ENCODE data around the gene SPTLC3. TPM values are rescaled to one million over a fixed set of nuclear protein-coding genes. Genes with fewer than 3 reads are reported as not detected.

SPTLC3 gene
- polyA plus RNA-seq, 3 donors = 1.8 to 2.3 (median 2.2) TPM

GRCh38 chr20:13060327-13060726 is 51.6 kb downstream of the SPTLC3 start:
- no peak overlapping the region for H3K27ac ChIP-seq (ENCODE audit: low read depth, low read length)

DNA sequence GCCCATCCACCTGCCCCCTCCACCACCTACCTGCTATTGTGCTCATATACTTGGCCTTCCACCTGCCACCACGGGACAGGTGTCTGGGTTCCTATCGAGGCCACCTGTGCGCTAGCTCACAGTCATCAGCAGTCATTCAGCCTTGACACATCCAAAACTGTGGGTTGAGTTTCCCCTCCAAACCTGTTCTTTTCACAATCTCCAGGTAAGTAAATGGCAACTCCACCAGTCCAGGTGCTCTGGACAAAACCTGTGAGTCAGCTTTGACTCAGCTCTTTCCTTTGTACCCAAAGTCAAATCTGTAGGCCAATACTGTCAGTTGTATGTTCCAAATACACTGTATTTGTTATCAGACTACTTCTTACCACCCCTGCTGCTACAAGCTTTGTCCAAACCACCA is 52.6 kb downstream of the SPTLC3 start:
- 45 to 95% (median 91%) methylated on average over 3 of the region's 3 CpGs for WGBS, 3 donors
- H3K27ac ChIP-seq (ENCODE audit: low read depth, low read length) = no peak overlapping the region

DNA sequence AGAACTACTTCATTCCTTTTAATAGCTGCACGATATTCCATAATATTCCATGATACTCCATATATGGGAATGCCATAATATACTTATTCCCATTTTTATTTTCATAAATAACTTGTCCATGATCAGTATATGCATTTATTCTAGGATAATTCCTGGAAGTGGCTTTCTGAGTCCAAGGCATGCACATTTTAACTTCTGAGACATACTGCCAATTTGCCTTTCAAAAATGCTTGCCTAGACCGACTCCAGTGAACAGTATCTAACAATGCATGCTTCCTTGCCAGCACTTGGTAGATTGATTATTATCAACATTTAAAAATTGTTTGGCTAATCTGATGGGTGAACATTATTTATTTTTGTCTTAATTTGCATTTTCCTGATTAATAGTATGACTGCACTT is 54.0 kb downstream of the SPTLC3 start:
- no peak overlapping the region for H3K27ac ChIP-seq (ENCODE audit: low read depth, low read length)
- WGBS, 3 donors = 60 to 61% (median 60%) methylated on average over 2 of the region's 2 CpGs

DNA sequence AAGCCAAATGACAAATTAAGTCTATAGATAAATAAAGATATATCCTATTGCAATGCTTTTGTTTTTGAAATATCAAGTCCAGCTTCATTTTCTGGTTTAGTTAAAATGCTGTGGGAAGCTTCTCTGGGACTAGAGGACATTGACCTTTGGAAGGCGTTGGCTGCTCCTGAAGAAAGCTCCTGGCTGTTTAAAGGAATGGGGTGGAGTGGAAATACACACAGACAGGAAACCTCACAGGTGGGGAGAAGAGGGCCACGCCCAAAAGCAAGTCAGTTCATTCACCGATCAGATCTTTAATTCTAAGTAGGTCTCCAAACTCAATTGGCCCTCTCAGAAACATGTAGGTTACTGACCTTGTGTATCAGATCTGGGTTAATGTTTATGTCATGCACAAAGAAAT is 59.6 kb downstream of the SPTLC3 start:
- no peak overlapping the region for H3K27ac ChIP-seq (ENCODE audit: low read depth, low read length)
- WGBS, 3 donors = 63 to 75% (median 70%) methylated on average over 3 of the region's 3 CpGs

DNA sequence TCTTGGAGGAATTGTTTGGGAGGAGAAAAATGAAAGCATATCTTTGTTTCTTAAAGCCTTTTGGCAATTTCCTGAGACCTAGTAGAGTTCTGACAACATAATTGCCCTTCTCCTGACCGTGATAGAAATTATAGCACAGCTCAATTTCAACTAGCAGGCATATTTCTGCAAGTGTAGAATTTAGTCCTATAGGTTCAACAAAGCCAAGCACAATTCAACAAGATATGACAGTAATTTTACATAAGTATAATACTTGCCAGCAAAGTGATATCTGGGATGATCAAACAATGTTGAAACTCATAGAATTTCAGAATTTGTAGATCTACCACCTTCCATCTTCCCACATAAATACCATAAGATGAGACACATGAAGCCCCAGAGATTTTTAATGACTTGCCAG is 73.1 kb downstream of the SPTLC3 start:
- WGBS, 3 donors = 80 to 93% (median 82%) methylated on average over 1 of the region's 1 CpG
- no peak overlapping the region for H3K27ac ChIP-seq (ENCODE audit: low read depth, low read length)

GRCh38 chr20:13082378-13082777 is 73.6 kb downstream of the SPTLC3 start:
- no peak overlapping the region for H3K27ac ChIP-seq (ENCODE audit: low read depth, low read length)

- 58 to 80% (median 62%) methylated on average over 3 of the region's 3 CpGs for WGBS, 3 donors
- no peak overlapping the region for H3K27ac ChIP-seq (ENCODE audit: low read depth, low read length)
These were observed 76.5 kb downstream of the SPTLC3 start for GRCh38 chr20:13085275-13085674.

DNA sequence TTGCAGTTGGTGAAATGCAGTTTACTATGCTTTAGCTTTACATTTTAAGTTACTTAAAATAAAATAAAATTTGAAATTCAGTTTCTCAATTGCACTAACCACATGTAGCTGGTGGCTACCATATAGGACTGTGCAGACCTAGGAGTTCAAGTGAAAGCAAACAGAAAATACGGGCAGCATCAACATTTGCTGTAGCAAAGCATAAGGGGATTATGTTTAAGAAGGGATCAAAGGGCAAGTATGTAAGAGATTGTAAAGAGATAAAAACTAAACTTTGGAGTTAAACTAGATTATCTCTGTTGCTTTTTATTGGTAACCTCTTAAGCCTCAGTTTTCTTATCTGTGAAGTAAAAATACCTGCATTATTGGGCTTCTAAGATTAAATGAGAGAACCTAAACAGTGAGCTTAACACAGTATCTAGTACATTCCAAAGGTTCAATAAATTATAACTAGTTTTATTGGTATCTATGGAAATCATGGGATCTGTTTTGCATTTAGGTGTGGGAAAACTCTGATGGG is 81.2 kb downstream of the SPTLC3 start:
- WGBS, 3 donors = 33 to 85% (median 70%) methylated on average over 1 of the region's 1 CpG

DNA sequence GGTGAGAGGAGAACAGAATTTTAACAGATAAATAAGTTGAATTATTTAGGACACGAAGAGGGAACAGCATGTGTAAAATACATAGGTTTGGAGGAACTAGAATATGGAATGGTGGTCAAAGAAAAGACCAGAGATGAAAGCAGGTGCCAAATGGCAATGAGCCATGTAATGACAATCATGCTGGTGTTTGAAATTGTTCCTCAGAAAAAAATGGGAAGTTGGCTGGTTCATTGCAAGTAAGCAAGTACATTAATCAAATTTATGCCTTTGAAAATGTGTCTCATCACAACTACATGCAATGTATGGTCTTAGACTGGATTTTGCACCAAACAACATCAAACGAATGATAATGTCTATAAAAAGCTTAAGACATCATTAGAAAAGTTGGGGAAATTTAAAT is 83.3 kb downstream of the SPTLC3 start:
- 61 to 69% (median 61%) methylated on average over 2 of the region's 2 CpGs for WGBS, 3 donors
- no peak overlapping the region for H3K27ac ChIP-seq (ENCODE audit: low read depth, low read length)

More for the DNA sequence above, 81.2 kb downstream of the SPTLC3 start:
- no peak overlapping the region for H3K27ac ChIP-seq (ENCODE audit: low read depth, low read length)

- H3K27ac ChIP-seq (ENCODE audit: low read depth, low read length) = no peak overlapping the region
- 47 to 75% (median 66%) methylated on average over 4 of the region's 4 CpGs for WGBS, 3 donors
These were observed 86.2 kb downstream of the SPTLC3 start for GRCh38 chr20:13094976-13095375.

- 89 to 92% (median 90%) methylated on average over 4 of the region's 4 CpGs for WGBS, 3 donors
- no peak overlapping the region for H3K27ac ChIP-seq (ENCODE audit: low read depth, low read length)
These were observed 90.1 kb downstream of the SPTLC3 start for GRCh38 chr20:13098720-13099355.

- no peak overlapping the region for H3K27ac ChIP-seq (ENCODE audit: low read depth, low read length)
These were observed 90.9 kb downstream of the SPTLC3 start for GRCh38 chr20:13099676-13100075.

- WGBS, 3 donors = 94 to 96% (median 95%) methylated on average over 2 of the region's 2 CpGs
- no peak overlapping the region for H3K27ac ChIP-seq (ENCODE audit: low read depth, low read length)
These were observed 92.5 kb downstream of the SPTLC3 start for GRCh38 chr20:13101276-13101675.

- no peak overlapping the region for H3K27ac ChIP-seq (ENCODE audit: low read depth, low read length)
- WGBS, 3 donors = 59 to 75% (median 62%) methylated on average over 5 of the region's 5 CpGs
These were observed 92.9 kb downstream of the SPTLC3 start for GRCh38 chr20:13101706-13102105.

DNA sequence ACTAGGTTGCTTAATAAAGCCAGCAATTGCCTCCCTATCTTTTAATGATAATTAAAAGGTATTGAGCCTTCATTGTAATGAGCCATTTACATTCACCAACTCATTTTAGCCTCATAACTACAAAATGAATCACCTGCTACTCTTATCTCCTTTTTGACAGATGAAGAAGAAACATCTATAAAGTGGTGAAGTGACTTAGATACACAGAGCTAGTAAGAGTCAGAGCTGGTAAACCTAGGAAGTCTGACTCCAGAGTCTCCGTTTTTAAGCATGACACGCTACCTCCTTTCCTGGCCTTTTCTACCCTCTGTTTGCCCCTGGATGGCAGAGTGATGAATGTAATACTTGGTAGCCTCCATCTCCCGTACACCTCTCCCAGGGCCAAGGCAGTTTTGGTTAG is 93.5 kb downstream of the SPTLC3 start:
- no peak overlapping the region for H3K27ac ChIP-seq (ENCODE audit: low read depth, low read length)
- WGBS, 3 donors = 83 to 91% (median 84%) methylated on average over 3 of the region's 3 CpGs

DNA sequence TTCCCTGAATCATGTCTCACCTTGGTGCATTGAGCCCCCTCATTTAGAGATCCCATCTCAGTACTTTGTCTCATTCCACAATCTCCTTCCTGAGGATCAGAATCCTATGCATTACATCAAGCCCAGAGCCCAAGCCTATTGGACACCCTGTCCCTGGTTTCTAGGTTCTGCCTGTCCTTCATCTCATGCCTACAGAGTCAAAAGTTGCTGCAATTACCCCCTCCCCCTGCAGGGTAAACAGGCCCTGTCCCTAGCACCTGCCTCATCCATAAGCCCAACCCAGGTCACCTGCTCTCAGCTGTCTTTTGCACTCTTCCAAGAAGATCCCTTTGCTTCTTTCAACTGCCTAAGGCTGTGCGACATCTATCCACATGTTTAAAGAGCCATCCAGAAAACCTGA is 93.9 kb downstream of the SPTLC3 start:
- 76 to 92% (median 79%) methylated on average over 1 of the region's 1 CpG for WGBS, 3 donors
- H3K27ac ChIP-seq (ENCODE audit: low read depth, low read length) = no peak overlapping the region

- H3K27ac ChIP-seq (ENCODE audit: low read depth, low read length) = no peak overlapping the region
- 59 to 76% (median 70%) methylated on average over 9 of the region's 9 CpGs for whole genome bisulfite sequencing, 3 donors
These were observed 96.3 kb downstream of the SPTLC3 start for GRCh38 chr20:13105039-13105438.

DNA sequence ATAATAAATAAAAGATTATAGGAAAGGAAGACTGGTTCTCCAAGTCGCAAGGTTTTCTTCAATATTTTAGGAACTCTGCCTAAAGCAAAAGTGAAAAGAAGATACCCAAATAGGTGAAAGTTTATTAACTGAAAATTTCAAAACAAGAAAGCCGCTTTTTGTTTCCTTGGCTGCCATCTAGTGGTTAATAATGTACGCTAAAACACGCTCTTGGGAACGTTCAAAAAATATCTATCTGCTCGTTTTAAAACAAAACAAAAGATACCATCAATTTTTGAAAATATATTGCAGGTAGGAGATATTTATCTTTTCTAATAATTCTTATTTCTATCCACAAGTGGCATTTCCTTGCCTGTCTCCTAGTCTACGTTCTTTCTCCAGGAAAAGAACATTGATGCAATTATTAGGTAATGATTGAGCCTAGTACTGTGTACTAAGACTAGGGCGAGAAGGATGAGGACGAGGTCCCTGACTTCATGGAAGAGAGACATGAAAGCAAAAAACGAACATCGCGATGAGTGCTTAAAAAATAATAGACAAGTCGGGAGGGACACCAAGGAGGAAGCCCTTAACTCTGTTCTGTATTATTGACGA is 97.2 kb downstream of the SPTLC3 start:
- H3K27ac ChIP-seq (ENCODE audit: low read depth, low read length) = no peak overlapping the region
- WGBS, 3 donors = 31 to 35% (median 32%) methylated on average over 14 of the region's 14 CpGs

DNA sequence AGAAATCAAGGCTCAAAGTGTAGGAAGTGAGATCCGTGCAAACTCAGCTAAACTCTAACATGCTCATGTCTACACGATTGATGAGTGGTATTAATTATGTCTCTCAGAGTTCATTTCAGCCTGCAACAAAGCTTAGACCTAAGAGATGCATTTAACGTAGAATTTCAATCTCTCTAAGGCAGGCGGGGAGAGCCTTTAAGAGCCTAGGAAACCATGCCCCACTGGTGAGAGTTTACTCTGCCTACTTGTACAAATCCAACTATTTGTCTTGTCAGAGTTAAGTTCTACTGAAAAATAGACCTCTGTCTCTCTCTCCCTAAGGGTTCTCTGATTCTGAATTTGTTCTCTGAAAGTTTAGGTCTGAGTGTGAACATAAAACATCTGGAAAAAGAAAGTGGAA is 100.9 kb downstream of the SPTLC3 start:
- no peak overlapping the region for H3K27ac ChIP-seq (ENCODE audit: low read depth, low read length)
- WGBS, 3 donors = 77 to 84% (median 77%) methylated on average over 4 of the region's 4 CpGs

- 88 to 92% (median 90%) methylated on average over 2 of the region's 2 CpGs for WGBS, 3 donors
- H3K27ac ChIP-seq (ENCODE audit: low read depth, low read length) = no peak overlapping the region
These were observed 102.0 kb downstream of the SPTLC3 start for GRCh38 chr20:13110796-13111195.
